ENCODE data around the gene GYG2. TPM values are rescaled to one million over a fixed set of nuclear protein-coding genes. Genes with fewer than 3 reads are reported as not detected.
"Not testable (repeated sequence)": the region's sequence is repeated elsewhere in the genome, so short reads cannot be mapped to it uniquely, and the experiment has no call there.

Gene GYG2
- total RNA-seq = 0.69 and 3.2 TPM in 2 replicates

DNA sequence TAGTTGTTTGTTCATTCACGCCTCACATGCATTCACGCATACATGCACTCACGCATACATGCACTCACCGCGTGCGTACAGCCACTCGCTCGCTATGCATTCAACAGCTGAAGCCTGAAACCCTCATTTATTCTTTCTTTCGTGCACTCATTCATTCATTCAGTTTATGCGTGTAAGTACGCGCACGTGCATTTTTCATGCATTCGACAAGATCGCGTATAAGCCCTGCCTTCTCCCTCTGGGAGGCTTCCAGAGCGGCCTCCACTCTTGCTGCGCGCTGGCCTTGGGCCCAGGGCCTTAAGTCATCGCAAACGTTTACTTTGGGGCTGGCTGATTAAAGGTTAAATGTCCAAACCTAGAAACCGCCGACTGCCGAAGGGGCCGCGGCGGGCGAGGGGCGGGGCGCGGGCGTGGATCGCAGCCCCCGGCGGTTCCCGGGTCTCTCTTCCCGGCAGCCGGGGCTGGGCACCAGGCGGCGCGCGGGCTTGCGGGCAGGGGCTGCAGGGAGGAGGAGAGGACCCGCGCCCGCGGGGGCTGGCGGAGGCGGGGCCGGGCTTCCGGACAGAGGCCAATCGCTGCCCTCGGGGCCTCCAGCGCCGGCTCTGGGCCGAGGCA, at the start of gene GYG2:
Gene GYG2, plus strand, starts transcription at position 587 of the 615 bp plus-strand sequence. CDS start 1,259 bp downstream, outside the sequence.
- DNase-seq (ENCODE audit: low read depth) = no peak

DNA sequence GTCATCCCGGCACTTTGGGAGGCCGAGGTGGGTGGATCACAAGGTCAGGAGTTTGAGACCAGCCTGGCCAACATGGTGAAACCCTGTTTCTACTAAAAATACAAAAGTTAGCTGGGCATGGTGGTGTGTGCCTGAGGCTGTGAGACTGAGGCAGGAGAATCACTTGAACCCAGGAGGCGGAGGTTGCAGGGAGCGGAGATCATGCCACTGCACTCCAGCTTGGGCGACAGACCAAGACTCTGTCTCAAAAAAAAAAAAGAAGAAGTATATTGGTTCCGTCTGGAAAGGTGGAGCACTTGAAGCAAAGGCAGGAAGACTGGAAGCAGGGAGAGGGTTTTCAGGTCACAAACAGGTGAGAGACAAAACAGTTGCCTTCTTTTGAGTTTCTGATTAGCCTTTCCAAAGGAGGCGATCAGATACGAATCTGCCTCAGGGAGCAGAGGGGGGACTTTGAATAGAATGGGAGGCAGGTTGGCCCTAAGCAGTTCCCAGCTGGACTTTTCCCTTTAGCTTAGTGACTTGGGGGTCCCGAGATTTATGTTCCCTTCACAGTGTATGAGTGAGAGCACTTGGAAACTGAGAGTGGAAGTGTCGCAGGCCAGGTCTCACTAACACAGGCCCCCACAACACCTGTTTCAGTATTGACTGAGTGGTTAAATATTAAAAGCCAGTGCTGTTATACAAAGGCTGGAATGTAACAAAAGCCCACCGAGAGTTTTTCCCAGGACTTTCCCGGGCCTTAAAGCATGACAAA, 48.1 kb upstream of the GYG2 start:
- DNase-seq (ENCODE audit: low read depth) = not testable (repeated sequence)

DNA sequence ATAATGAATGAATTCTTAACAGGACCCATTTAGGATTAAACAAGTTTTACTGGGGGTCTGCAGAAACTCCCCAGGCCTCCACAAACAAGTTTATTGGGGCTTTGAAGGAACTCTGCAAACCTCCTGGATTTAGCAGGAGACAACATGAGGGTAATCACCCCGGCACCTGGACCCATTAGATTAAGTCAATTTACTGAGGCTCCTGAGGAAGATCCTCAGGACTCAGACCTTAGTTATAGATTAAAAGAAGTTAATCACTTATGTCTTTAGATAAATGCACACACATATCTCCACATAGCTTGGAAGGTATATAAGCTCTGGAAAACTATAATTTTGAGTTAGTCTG, 47.5 kb upstream of the GYG2 start:
- DNase-seq (ENCODE audit: low read depth) = no peak

DNA sequence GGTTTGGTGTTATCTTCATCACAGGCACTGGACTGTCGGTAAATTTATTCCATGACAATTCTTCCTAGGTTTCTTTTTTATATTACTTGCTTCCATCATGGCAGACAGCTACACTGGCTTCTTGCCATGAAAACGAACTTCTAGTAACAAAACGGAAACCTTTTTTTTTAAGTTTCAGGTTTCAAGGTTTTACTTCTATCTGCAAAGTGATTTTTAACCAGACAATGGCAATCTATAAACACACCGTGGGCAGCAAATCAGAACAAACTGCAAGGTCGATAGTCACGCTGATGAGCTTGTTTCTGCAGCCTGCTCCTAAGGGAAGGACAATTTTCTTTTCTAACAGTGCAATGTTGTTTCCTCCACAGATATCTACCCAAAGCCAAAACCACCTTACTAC, 47.0 kb upstream of the GYG2 start:
- no peak for DNase-seq (ENCODE audit: low read depth)

DNA sequence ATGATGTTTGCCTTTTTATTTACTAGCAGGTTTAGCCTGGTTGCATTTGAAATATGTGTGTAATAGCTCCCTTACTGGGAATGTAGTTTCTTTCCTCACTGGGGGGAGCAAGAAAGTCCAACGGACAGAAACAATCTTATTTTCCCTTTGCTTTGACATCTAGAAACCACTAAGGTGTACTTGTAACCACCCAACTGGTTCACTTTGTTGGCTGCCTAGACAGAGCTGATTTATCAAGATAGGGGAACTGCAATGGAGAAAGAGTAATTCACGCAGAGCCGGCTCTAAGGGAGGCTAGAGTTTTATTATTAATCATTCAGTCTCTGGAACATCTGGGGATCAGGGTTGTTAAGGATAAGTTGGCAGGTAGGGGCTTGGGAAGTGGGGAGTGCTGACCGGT, 46.6 kb upstream of the GYG2 start:
- DNase-seq (ENCODE audit: low read depth) = no peak

DNA sequence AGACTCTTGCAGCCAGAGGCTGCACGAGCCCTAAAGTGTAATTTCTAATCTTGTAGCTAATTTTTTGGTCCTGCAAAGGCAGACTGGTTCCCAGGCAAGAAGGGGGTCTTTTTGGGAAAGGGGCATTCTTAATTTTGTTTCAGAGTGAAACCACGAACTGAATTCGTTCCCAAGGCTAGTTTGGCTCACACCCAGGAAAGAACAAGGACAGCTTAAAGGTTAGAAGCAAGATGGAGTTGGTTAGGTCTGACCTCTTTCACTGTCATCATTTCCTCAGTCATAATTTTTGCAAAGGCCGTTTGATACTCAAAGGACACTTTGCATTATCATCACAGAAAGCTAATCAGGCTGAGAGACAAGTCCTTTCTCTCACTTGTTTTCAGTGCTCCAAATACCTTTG, 46.0 kb upstream of the GYG2 start:
- DNase-seq (ENCODE audit: low read depth) = no peak

DNA sequence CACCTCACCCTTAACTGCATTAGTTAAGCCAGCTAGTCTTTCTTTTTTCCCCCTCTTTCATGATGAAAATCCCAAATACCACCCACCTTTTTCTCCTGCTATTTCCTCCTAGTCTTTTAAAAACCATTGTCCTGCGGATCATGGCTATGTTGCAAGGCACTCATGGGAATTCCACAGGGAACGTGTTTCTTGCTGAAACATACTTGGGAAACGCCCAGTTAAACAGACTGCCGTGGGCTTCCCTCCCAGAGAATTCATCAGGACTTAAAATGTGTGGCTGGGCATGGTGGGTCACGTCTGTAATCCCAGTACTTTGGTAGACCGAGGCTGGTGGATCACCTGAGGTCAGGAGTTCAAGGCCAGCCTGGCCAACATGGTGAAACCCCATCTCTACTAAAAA, 44.7 kb upstream of the GYG2 start:
- no peak for DNase-seq (ENCODE audit: low read depth)

DNA sequence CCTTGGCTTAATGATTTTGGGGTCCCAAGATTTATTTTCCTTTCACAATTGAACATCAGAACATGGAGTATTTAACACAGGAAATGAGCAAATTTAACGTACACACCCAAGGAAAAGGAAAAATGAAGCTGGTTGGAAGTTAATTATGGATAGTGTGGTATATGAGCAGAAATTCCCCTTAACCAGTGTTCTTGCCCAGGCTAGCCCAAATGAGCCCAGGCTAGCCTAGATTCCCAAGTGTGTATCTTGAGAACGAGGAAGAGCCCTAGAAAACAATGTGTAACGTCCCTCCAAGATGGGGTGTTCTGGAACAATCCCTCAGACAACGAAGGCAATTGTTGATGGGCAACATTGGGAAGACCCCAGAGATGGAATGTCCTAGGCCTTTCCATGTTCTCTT, 43.2 kb upstream of the GYG2 start:
- no peak for DNase-seq (ENCODE audit: low read depth)

DNA sequence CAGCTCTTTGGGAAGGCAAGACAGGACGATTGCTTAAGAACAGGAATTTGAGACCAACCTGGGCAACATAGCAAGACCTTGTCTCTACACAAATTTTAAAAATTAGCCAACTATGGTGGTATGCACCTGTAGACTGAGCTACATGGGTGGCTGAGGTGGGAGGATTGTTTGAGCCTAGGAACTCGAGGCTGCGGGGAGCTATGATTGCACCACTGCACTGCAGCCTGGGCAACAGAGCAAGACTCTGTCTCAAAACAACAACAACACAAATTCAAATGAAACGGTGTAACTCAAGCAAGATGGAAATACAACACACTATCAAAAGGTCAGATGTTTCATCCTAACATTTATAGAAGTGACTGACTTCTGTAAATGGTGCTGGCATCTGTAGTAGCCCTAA, 39.8 kb upstream of the GYG2 start:
- DNase-seq (ENCODE audit: low read depth) = no peak

DNA sequence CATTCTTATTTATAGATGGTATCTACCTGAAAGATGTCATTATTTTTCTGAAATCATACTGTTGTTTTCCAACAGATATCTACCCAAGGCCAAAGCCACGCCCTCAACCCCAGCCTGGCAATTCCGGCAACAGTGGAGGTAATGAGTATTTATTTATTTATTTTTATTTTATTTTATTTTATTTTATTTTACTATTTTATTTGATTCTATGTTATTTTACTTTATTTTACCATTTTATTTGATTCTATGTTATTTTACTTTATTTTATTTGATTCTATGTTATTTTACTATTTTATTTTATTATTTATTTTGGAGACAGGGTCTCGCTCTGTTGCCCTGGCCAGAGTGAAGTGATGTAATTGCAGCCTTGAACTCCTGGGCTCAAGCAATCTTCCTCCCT, 39.2 kb upstream of the GYG2 start:
- DNase-seq (ENCODE audit: low read depth) = no peak

DNA sequence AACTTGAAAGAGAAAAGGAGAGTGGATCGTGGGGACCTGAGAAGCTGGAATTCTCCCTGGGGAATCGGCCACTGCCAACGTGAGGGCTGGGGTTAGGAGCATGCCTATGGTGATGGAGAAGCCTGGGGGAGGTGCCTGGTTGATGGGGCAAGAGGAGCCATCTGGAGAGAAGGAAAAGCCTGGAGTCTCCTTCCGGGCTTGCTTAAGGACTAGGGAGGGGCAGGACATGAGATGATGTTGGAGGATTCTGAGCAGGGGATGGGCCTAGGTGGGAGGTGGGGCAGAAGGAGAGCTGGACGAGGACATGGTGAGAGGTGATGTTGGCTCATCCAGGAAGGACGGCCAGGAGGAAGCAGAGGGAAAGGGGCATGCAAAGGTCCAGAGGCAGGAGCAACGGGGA, 35.0 kb upstream of the GYG2 start:
- no peak for DNase-seq (ENCODE audit: low read depth)

DNA sequence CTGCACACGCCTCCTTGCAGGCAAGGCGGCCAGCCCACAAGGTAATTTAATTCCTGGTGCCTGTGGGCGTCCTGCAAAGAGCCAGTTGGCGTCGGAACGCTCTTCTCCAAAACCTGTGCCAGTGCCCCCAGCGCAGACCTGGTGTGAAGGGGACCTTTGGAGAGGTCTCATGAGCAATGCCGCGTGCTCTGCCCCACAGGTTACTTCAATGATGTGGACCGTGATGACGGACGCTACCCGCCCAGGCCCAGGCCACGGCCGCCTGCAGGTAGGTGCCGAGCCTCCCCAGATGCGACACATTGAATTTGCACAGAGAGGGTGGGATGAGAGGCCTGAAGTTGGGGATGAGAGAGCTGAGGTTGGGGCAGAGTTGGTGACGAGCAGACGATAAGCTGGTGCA, 34.4 kb upstream of the GYG2 start:
- DNase-seq (ENCODE audit: low read depth) = no peak

DNA sequence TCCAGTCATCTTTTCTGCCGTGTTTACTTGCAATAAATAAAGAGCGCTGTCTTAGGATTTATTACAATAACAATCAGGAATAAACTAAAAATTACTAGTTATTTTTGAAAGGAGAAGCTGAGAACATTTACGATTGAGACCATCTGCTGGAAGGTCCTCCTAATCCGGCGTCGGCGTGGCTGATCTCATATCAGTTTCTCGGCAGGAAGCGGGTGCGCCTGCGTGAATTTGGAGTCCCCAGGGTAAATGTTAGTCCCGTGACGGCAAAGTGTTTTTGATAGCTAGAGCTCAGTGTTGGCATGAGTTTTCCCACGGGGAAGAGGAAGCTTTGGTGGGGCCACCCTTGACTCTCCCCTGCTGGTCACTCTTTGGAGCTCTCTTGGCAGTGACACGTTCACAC, 31.9 kb upstream of the GYG2 start:
- not testable (repeated sequence) for DNase-seq (ENCODE audit: low read depth)

DNA sequence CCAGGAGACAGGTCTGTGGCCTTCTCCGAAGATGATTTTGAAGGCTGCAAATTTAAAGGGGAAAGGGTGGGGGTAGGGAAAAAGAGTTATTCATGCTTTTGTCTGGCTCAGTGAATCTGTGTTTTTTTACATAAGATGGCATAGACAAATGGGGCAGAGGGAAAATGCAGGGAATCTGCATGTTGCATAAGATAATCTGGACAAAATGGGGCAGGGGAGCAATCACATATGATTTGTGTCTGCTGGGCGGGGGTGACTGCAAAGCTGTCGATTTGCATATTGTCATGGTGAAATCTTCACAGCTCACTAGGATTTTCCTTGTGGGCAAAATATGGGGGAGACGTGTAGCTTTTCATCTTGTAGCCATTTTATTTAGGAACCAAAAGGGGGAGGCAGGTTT, 29.4 kb upstream of the GYG2 start:
- no peak for DNase-seq (ENCODE audit: low read depth)

DNA sequence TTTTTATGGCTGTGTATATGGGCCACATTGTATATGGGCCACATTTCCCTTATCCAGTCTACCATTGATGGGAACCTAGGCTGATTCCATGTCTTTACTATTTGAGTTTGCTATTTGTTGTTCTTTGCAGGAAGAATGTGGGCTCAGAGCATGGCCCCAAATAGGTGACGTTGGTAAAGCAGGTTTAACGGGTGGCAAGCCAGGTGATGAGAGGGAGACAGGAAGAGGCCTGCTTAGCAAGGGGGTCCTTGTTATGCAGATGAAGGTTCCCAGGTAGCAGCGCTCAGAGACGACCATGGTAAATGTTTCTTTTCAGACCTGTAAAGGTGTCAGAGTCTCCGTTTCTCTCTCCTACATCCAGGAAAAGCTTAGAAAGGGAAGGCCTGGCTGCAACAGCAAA, 28.8 kb upstream of the GYG2 start:
- DNase-seq (ENCODE audit: low read depth) = not testable (repeated sequence)

DNA sequence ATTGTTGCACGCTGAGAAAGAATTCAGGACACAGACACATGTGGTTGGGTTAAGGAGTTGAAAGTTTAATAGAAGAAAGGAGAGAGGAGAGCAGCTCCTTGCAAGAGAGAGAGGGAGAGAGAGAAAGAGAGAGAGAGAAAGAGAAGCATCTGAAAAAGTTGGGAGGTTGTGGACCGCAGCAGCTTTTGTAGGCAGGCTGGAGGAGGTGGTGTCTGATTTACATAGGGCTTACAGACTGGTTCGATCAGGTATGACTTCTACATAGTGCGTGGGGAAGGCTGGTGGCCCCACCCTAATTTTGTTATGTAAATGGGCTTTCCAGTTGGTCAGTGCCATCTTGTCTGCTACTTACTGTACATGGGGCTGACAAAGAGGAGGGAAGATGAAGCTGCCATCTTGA, 27.5 kb upstream of the GYG2 start:
- no peak for DNase-seq (ENCODE audit: low read depth)

DNA sequence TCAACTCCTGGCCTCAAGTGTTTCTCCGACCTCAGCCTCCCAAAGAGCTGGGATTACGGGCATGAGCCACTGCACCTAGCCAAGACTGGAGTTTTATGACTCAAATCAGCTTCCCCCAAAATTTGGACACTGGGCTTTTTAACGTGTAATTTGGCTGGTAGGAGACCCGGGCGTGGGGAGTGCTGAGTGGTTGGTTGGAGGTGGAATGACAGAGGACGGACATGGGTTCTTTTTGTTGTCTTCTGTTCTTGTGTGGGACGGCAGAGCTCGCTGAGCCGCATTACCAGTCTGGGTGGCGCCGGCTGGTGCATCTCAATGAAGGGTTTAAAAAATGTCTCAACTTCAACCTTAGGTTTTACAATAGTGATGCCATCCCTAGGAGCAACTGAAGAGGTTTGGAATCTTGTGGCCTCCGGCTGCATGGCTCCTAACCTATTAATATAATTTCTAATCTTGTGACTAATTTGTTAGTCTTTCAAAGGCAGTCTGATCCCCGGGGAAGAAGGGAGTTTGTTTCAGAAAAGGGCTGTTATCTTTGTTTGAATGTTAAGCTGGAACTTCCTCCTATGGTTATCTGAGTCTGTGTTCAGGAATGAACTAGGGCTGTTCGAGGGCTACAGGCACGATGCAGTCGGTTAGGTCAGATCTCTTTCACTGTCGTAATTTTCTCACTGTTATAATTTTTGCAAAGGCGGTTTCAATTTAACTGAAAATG, 26.2 kb upstream of the GYG2 start:
- DNase-seq (ENCODE audit: low read depth) = not testable (repeated sequence)

DNA sequence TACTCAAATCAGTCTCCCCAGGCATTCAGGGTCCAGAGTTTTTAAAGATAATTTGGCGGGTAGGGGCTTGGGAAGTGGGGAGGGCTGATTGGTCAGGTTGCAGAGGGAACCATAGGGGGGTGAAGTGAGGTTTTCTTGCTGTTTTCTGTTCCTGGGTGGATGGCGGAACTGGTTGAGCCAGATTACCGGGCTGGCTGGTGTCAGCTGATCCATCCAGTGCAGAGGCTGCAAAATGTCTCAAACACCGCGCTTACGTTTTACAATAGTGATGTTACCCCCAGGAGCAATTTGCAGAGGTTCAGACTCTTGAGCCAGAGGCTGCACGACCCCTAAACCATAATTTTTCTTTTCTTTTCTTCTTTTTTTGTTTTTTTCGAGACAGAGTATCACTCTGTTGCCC, 25.2 kb upstream of the GYG2 start:
- not testable (repeated sequence) for DNase-seq (ENCODE audit: low read depth)

DNA sequence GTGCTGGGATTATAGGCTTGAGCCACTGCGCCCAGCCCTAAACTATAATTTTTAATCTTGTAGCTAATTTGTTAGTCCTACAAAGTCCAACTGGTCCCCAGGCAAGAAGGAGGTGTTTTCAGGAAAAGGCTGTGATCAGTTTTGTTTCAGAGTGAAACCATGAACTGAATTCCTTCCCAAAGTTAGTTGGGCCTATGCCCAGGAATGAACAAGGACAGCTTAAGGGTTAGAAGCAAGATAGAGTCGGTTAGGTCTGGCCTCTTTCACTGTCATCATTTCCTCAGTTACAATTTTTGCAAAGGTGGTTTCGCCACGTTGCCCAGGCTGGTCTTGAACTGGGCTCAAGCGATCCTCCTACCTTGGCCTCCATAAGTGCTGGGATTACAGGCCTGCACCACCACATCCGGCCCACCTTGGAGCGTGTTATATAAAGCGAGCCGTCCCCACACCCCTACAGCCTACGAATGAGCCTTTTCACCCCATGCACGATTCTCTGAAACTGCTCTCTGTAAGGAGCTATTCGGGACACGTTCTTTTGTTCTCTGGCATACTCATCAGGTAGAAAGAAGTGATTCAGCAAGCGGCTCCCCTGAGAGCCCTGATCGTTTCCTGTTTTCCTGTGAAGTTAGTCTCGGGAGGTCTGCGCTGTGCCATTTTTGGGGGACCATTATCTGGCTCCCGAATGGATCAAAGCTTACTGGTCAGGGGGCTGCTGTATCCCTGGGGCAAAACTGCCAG, 24.5 kb upstream of the GYG2 start:
- not testable (repeated sequence) for DNase-seq (ENCODE audit: low read depth)

DNA sequence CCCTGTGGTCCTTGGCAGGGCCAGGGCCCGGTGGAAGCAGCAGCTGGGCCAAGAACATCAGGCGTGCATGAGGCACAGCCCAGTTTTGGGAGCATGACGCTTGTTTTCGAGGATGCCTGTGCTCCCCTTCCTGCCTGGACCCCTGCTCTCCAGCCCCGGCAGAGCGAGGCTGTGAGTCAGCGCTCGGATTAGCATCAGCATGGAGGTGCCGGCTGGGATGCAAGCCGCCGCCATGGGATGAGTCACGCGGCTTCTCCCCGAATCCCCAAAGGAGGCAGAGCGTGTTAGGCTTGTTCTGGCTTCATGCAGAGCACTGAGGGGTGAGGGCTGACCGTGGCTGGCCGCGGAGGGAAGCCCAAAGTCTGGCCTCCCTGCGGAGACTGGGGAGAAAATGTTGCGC, 23.9 kb upstream of the GYG2 start:
- DNase-seq (ENCODE audit: low read depth) = not testable (repeated sequence)

DNA sequence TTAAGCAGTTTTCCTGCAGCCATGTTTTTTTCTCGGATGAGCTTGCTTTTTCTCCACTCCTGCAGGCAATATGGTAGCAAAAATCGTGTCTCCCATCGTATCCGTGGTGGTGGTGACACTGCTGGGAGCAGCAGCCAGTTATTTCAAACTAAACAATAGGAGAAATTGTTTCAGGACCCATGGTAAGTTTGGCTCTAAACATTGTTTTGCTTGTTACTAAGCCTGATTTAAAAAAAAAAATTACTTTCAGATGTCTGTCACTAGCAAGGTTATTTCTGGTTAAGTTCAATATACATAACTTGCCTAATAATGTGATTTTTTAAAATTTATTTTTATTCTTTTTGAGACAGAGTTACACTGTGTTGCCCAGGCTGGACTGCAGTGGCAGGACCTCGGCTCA, 17.5 kb upstream of the GYG2 start:
- DNase-seq (ENCODE audit: low read depth) = no peak

DNA sequence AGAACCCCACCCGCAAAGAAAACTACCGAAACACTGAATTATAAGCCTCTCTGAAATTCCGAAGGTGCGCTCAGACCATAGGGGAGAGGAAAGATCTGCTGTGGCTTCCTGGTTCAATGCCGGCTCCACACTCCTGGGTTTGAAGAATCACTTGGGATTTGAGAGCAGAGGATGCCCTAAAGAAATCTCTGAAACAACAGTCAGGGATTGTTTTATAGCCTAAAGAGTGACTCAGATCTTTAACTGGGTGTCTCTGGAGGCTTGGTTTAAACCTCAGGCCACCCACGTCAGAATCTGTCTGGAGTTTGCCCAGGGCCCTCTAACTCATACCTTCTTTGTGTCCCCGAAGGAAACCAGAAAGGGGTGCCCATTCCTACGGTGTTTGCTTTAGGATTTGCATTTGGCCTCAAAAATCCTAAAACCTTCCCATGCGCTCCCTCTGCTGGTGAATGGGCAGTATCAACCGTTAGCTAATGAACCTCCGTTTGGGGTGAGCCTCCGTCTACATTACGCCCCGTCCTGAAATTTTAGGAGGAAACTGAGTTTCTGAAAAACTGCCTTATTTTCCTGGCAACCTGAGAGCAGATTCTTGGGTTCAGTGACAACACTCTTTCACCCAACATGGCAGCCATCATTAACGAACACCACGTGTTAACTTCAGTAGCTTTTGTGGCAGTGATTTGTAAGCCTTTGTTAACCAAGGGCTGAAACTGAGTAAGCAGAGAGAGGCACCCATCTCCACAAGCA, 16.4 kb upstream of the GYG2 start:
- DNase-seq (ENCODE audit: low read depth) = peak; percentile 5
